ENCODE data around the gene TNK2.
"Not testable (repeated sequence)": the region's sequence is repeated elsewhere in the genome, so short reads cannot be mapped to it uniquely, and the experiment has no call there.

Gene TNK2

GRCh38 chr3:195907934-195908693 is at the start of gene TNK2:
TSS of gene TNK2 (minus strand) at chr3:195908551. CDS start at chr3:195888588, 19,963 bp downstream.
- peak; percentile 33 to 52 for DNase-seq (ENCODE audit: low read depth in 2 of 2)

GRCh38 chr3:195956577-195956976 is 48.2 kb upstream of the TNK2 start:
- no peak for DNase-seq (ENCODE audit: low read depth in 2 of 2)

GRCh38 chr3:195955416-195955841 is 47.1 kb upstream of the TNK2 start:
- peak; percentile 65 to 75 for DNase-seq (ENCODE audit: low read depth in 2 of 2)

- DNase-seq (ENCODE audit: low read depth in 2 of 2), result peak in 1 of 2 donors; percentile 44
Measured at GRCh38 chr3:195954752-195955119, 46.4 kb upstream of the TNK2 start.

GRCh38 chr3:195954052-195954751 is 45.9 kb upstream of the TNK2 start:
- DNase-seq (ENCODE audit: low read depth in 2 of 2), result peak; percentile 79 to 82

- not testable (repeated sequence) for DNase-seq (ENCODE audit: low read depth in 2 of 2)
Measured at GRCh38 chr3:195952590-195952989, 44.2 kb upstream of the TNK2 start.

- not testable (repeated sequence) for DNase-seq (ENCODE audit: low read depth in 2 of 2)
Measured at GRCh38 chr3:195951443-195952177, 43.3 kb upstream of the TNK2 start.

- DNase-seq (ENCODE audit: low read depth in 2 of 2), result not testable (repeated sequence)
Measured at GRCh38 chr3:195950731-195951130, 42.4 kb upstream of the TNK2 start.

GRCh38 chr3:195950164-195950563 is 41.8 kb upstream of the TNK2 start:
- DNase-seq (ENCODE audit: low read depth in 2 of 2), result not testable (repeated sequence)

- not testable (repeated sequence) for DNase-seq (ENCODE audit: low read depth in 2 of 2)
Measured at GRCh38 chr3:195946910-195947699, 38.8 kb upstream of the TNK2 start.

GRCh38 chr3:195941265-195941815 is 33.0 kb upstream of the TNK2 start:
- DNase-seq (ENCODE audit: low read depth in 2 of 2), result not testable (repeated sequence)

GRCh38 chr3:195940806-195941205 is 32.5 kb upstream of the TNK2 start:
- not testable (repeated sequence) for DNase-seq (ENCODE audit: low read depth in 2 of 2)

GRCh38 chr3:195939526-195940470 is 31.4 kb upstream of the TNK2 start:
- not testable (repeated sequence) for DNase-seq (ENCODE audit: low read depth in 2 of 2)

- DNase-seq (ENCODE audit: low read depth in 2 of 2), result not testable (repeated sequence)
Measured at GRCh38 chr3:195933044-195933430, 24.7 kb upstream of the TNK2 start.

- no peak for DNase-seq (ENCODE audit: low read depth in 2 of 2)
Measured at GRCh38 chr3:195932418-195933043, 24.2 kb upstream of the TNK2 start.

GRCh38 chr3:195931582-195932273 is 23.4 kb upstream of the TNK2 start:
- no peak for DNase-seq (ENCODE audit: low read depth in 2 of 2)

GRCh38 chr3:195929452-195929851 is 21.1 kb upstream of the TNK2 start:
- no peak for DNase-seq (ENCODE audit: low read depth in 2 of 2)

GRCh38 chr3:195921334-195921791 is 13.0 kb upstream of the TNK2 start:
- DNase-seq (ENCODE audit: low read depth in 2 of 2), result no peak

GRCh38 chr3:195918176-195918575 is 9.8 kb upstream of the TNK2 start:
- no peak for DNase-seq (ENCODE audit: low read depth in 2 of 2)

Measured in stimulated activated CD8-positive, alpha-beta memory T cell treated with anti-CD3 and anti-CD28 coated beads, Interleukin-15, amount 100 ng/mL, for 48 hours (primary cell).